Neural cell (in vitro differentiated cells): ENCODE measurements around the gene DGLUCY.

ENCODE experiments used
- EZH2 ChIP-seq: fragments of 200-600, 300-800 bp; shearing (Covaris generic), sonication (generic); IDR thresholded peaks from 2 replicates; pipeline ENCODE4 v1.6.1; 2014; ENCODE audit warnings: antibody characterized with exemption, low read length, borderline replicate concordance, mild to moderate bottlenecking; ENCODE audit not compliant: insufficient read depth, poor library complexity, severe bottlenecking
- POLR2AphosphoS5 ChIP-seq: IDR thresholded peaks from 2 replicates; pipeline ENCODE4 v1.6.1; 2012
- RAD21 ChIP-seq: fragments of 450-650 bp; conservative IDR thresholded peaks from 2 replicates; pipeline ENCODE4 v1.6.1; 2014; ENCODE audit warnings: antibody characterized with exemption, mild to moderate bottlenecking, moderate library complexity
- TAF1 ChIP-seq: IDR thresholded peaks from 2 replicates; pipeline ENCODE4 v1.6.1; 2012; ENCODE audit warnings: low read depth
- TF ChIP-seq, protein P1 (sequence below): fragments of 450-650 bp; IDR thresholded peaks from 2 replicates; pipeline ENCODE4 v1.5.1; 2014; ENCODE audit warnings: antibody characterized with exemption, mild to moderate bottlenecking, moderate library complexity; ENCODE audit not compliant: poor library complexity, severe bottlenecking
- TF ChIP-seq, protein P2 (sequence below): IDR thresholded peaks from 2 replicates; pipeline ENCODE4 v1.6.1; 2012; ENCODE audit warnings: borderline replicate concordance

DNA sequence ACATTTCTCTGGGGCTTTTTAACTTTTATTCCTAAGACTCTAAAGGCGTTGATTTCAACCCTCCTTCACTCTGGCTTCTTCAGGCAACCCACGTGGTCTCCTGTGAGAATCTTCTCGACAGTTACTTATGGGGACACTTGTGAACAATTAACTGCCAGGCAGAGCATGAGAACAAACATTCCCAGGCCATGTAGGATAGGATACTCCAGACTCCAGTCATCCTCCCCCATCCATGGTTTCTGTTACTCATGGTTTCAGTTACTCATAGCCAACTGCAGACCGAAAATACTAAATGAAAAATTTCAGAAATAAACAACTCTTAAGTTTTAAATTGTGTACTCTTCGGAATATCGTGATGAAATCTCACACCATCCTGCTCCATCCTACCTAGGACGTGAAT, 111.2 kb downstream of the DGLUCY start:
- TF ChIP-seq, protein P1, sequence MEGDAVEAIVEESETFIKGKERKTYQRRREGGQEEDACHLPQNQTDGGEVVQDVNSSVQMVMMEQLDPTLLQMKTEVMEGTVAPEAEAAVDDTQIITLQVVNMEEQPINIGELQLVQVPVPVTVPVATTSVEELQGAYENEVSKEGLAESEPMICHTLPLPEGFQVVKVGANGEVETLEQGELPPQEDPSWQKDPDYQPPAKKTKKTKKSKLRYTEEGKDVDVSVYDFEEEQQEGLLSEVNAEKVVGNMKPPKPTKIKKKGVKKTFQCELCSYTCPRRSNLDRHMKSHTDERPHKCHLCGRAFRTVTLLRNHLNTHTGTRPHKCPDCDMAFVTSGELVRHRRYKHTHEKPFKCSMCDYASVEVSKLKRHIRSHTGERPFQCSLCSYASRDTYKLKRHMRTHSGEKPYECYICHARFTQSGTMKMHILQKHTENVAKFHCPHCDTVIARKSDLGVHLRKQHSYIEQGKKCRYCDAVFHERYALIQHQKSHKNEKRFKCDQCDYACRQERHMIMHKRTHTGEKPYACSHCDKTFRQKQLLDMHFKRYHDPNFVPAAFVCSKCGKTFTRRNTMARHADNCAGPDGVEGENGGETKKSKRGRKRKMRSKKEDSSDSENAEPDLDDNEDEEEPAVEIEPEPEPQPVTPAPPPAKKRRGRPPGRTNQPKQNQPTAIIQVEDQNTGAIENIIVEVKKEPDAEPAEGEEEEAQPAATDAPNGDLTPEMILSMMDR, result no peak
- TF ChIP-seq TAF1, result no peak
- TF ChIP-seq, protein P2, sequence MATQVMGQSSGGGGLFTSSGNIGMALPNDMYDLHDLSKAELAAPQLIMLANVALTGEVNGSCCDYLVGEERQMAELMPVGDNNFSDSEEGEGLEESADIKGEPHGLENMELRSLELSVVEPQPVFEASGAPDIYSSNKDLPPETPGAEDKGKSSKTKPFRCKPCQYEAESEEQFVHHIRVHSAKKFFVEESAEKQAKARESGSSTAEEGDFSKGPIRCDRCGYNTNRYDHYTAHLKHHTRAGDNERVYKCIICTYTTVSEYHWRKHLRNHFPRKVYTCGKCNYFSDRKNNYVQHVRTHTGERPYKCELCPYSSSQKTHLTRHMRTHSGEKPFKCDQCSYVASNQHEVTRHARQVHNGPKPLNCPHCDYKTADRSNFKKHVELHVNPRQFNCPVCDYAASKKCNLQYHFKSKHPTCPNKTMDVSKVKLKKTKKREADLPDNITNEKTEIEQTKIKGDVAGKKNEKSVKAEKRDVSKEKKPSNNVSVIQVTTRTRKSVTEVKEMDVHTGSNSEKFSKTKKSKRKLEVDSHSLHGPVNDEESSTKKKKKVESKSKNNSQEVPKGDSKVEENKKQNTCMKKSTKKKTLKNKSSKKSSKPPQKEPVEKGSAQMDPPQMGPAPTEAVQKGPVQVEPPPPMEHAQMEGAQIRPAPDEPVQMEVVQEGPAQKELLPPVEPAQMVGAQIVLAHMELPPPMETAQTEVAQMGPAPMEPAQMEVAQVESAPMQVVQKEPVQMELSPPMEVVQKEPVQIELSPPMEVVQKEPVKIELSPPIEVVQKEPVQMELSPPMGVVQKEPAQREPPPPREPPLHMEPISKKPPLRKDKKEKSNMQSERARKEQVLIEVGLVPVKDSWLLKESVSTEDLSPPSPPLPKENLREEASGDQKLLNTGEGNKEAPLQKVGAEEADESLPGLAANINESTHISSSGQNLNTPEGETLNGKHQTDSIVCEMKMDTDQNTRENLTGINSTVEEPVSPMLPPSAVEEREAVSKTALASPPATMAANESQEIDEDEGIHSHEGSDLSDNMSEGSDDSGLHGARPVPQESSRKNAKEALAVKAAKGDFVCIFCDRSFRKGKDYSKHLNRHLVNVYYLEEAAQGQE, result no peak
- TF ChIP-seq EZH2, result no peak
- TF ChIP-seq RAD21, result no peak
- no peak for TF ChIP-seq POLR2AphosphoS5
